NCI-H510A treated with DMSO at 0.1 percent for 48 hours (cell line): ENCODE data around the gene DAPK3.
"Not testable (repeated sequence)": the region's sequence is repeated elsewhere in the genome, so short reads cannot be mapped to it uniquely, and the experiment has no call there.

ENCODE experiments used
- DNase-seq: peaks from one replicate; lab custom pipeline; 2025; lab: John Stamatoyannopoulos, UW

Gene DAPK3

GRCh38 chr19:3978145-3978544 is 7.2 kb upstream of the DAPK3 start:
- DNase-seq, result no peak

DNA sequence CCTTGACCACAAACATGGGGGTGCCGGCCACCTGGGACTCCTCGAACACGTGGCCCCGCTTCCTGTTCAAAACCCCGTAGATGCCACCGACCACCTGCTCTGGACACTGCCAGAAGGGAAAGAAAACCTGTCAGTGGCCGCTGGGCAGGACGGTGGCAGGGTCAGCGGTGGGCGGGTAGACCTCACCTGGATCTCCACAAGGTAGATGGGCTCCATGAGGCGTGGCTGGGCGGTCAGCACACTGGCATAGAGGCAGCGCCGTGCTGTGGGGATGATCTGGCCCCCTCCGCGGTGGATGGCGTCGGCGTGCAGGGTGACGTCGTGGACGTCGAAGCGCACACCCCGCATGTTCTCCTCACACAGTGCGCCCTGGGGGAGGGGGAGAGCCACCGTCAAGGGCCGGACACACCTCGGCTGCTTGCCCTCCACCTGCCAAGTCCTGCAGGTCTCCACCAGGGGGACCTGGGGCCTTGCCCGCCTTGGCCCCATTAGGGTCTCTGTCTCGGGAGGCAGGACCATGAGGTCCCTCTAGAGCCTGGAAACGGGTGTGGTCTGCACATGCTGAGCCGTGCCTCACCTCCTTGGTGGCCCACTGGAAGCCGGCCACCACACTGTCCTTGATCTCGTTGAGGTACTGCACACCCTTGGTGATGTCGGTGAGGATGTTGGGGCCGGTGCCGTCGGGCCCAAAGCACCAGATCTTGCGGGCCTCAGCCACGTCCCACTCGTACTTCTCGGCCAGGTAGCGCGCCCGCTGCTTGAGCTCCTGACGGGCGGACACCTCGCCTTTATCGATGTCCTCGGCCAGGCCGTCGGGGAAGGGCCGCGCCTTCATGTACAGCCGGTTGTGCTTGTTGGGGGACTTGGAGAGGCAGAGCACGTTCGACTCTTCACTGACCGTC is 6.6 kb upstream of the DAPK3 start:
- no peak for DNase-seq

DNA sequence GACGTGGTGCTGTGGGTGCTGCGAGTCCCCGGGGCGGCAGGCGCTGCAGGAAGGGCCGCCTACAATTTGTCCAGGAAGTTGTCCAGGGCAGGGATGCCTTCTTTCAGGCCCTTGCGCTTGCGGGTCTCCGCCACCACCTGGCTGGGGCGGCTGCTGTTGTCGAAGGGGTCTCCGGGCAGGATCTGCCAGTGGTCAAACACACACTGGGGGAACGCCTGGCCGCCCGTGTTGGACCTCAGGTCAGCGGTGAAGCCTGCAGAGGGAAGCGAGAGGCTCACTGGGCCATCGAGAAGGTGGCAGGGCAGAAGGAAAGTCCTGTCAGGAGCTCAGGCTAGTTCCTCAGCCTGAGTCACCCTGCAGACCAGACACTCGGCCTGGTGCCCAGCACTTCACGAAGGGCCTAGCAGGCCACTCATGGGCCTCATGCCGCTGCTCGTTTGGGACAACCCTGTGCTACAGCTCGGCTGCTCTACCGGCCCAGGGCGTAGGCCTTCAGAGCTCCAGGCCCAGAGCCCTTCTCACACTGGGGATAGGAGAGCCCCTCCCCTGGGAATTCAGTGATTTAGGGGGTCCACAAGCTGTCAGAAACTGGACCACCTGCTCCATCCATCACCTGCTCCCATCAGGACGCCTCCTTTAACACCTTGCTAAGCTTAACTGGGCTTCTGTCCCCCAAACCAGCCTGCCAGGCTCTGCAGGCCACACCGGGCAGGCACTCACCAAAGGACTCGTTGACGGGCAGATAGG is 5.8 kb upstream of the DAPK3 start:
- DNase-seq, result no peak

DNA sequence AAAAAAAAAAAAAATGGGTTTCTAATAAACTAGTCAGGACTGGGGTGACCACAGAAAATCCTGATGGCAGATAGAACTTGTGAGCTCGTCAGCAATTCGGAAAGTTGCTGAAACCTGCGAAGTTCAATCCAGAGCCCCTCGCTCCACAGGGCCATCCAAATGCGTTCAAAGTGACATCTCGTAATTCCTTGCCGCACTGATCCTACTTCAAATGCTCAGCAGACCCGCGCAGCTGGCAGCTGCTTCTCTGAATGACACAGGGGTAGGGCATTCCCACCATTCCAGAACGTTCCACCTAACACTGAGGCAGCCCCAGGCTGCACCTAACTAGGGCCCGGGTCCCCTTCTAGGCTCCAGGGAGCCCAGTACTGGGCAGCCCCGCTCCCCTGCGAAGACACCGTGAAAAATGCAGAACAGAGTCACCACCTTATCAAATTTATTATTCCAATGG is 4.8 kb upstream of the DAPK3 start:
- no peak for DNase-seq

DNA sequence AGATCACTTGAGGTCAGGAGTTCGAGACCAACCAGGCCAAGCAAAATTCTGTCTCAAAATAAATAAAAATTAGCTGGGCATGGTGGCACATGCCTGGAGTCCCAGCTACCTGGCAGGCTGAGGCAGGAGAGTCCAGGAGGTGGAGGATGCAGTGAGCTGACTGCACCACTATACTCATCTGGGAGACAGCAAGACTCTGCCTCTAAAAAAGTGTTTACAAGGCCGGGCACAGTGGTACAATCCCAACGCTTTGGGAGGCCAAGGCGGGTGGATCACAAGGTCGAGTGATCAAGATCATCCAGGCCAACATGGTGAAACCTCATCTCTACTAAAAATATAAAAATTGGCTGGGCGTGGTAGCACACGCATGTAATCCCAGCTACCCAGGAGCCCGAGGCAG is 4.2 kb upstream of the DAPK3 start:
- no peak for DNase-seq

- no peak for DNase-seq
Measured at GRCh38 chr19:3970313-3970807, 539 bp downstream of the DAPK3 start.

DNA sequence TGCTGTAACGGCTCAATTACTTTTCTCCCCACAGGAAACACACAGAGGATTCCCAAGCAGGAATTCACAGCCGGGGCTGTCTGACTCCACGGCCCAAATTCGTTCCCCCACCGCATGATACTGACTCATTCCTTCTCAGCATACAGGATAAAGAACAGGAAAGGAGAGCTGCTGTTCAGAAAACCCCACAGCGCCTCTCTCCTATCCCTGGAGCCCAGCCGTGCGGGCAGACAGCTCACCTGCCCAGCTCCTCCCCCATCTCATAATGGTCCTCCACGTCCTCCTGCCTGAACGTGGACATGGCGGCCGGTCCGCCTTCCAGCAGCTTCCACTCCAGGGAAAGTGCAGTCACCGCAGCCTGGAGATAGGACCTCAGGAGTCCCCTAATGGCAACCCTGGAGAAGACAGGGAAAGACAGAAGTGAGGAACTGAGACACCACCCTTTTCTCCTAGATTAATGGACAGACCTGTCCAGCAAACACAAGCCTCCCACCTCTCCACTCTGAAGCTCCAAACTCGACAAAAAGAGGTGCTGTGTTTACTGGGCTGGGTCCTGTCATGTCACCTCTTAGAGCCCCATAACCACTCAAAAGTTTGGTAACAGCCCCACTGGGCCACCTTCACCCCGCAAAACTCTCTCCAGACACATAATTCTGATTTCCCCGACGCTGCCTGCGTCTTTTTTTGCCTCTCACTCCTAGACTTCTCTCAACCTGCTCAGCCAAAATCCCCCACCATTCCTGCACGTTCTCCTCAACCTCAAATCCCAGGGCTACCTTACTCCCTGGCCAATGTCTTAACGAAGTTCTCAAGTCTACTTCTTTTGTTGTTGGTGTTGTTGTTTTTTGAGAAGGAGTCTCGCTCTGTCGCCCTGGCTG is 1.2 kb downstream of the DAPK3 start:
- peak; percentile 52 for DNase-seq

- peak; percentile 77 for DNase-seq
Measured at GRCh38 chr19:3968556-3969434, 2.1 kb downstream of the DAPK3 start.

DNA sequence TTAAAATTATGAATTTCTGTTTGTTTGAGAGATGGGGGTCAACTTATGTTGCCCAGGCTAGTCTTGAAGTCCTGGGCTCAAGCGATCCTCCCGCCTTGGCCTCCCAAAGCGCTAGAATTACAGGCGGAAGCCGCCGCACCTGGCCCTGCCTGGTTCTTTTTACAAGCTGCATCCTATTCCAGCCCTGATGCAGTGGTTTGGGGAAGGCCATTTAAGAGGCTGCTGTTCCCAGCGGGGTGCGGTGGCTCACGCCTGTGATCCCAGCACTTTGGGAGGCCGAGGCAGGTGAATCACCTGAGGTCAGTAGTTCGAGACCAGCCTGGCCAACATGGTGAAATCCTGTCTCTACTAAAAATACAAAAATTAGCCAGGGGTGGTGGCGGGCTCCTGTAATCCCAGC is 2.9 kb downstream of the DAPK3 start:
- not testable (repeated sequence) for DNase-seq

- DNase-seq, result no peak
Measured at GRCh38 chr19:3966051-3967017, 4.6 kb downstream of the DAPK3 start.

DNA sequence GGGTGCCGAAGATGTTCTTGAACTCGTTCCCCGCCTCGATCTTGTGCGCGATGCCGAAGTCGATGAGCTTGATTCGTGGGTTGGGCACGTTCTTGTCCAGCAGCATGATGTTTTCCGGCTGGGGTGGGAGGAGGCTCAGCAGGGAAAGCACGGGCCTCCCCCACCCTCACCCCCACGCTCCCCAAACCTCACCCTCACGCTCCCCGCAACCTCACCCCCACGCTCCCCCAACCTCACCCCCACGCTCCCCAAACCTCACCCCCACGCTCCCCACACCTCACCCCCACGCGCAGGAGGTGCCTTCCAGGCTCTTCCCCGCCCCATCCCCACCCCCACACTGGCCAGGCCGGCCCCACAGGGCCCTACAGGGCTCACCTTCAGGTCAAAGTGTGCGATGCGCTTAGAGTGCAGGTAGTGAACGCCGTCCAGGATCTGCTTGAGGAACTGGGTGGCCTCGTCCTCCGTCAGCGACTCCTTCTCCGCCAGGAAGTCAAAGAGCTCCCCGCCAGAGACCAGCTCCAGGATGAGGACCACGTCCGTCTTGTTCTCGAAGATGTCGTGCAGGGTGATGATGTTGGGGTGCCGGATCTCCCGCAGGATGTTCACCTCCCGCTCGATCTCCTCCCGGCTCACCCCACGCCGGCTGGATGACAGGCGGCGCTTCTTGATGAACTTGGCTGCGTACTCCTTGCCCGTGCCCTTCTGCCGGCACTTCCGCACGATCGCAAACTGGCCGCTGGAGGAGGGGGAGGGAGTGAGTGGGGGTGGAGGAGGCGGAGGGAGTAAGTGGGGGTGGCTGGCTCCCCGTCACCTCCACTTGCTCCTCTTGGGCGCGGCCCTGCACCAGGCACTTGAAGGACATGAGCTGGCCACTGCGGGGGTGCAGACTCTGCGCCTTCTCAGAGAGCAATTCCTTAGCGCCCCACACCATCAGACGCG is 6.4 kb downstream of the DAPK3 start:
- DNase-seq, result no peak

DNA sequence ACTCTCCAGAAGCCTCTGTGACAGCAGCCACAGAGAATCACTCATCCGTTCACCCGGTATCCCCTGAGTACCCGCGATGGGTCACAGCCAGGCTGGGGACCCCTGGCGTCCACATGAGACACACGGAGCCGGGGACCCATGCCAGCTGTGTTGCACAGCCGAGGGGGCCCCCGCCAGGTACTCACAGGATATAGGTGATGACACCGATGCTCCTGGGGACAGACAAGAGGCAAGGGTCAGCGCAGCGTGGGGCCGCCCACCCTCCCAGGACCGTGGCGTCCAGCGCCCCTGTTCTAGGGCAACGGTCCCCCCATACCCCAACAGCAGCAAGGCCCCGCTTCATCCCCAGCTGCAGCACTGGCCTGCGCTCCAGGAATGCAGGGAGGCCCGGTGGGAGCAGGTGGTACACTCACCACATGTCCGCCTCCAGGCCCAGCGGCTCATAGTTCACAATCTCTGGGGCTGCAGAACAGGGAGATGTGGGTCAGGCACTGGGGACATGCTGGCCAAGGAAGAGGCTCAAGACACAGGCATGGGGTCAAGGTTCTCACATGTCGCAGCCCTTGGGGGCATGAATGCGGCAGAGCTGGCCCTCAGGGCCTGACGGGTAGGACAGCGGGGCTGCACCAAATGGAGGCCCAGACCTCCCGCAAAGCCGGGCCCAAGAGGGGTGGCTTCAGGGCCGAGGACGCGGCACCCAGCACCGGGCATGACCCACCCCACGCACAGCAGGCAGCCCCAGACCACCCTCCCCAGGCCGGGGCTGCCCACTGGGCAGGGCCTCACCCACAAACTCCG is 7.2 kb downstream of the DAPK3 start:
- DNase-seq, result no peak

- no peak for DNase-seq
Measured at GRCh38 chr19:3961007-3961406, 9.9 kb downstream of the DAPK3 start.

GRCh38 chr19:3959766-3960131 is 11.2 kb downstream of the DAPK3 start:
- no peak for DNase-seq

GRCh38 chr19:3958836-3959765 is 11.8 kb downstream of the DAPK3 start:
- no peak for DNase-seq

DNA sequence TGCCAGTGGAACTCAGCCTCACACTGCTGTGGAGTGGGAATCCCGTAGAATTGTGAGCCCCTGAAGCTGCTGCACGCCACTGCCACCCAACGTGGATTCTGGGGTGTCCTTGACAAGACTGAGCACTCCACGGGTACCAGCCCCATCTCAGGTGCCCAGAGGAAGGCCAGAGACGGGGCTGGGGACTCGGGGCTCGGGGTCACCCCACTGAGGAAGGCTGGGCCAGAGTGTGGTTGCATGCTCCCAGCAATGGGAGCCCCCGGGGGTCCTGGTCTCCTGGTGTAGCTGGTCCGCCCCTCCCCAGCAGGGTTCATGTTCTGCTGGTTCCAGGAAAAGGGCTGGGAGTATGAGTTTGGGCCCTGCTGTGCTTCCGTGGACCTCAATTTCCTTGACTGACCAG is 15.2 kb downstream of the DAPK3 start:
- DNase-seq, result no peak

GRCh38 chr19:3955276-3955675 is 15.6 kb downstream of the DAPK3 start:
- not testable (repeated sequence) for DNase-seq
